ENCODE data around the gene ZEB2.

The ZEB2 gene

GRCh38 chr2:144451443-144451842, 68.5 kb downstream of the ZEB2 start:
- DNase-seq (ENCODE audit: low spot score), result no peak

DNA sequence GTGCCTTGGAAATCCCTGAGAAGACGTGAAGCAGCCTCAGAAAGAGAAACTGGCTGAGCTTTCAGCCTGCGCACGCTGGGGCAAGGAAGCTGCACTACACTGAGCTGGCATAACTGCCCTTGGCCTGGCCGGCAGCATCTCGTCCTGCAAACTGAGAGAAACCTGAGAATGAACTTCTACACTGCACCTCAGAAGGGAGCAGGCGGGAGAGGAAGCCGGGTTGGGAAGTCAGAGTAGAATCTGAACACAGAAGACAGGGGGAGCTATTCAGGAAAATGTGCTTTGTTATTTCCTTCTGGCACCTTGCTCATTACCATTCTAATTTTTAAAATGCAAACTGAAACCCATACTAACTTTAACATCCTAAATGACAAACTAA, 70.9 kb downstream of the ZEB2 start:
- no peak for DNase-seq (ENCODE audit: low spot score)

DNA sequence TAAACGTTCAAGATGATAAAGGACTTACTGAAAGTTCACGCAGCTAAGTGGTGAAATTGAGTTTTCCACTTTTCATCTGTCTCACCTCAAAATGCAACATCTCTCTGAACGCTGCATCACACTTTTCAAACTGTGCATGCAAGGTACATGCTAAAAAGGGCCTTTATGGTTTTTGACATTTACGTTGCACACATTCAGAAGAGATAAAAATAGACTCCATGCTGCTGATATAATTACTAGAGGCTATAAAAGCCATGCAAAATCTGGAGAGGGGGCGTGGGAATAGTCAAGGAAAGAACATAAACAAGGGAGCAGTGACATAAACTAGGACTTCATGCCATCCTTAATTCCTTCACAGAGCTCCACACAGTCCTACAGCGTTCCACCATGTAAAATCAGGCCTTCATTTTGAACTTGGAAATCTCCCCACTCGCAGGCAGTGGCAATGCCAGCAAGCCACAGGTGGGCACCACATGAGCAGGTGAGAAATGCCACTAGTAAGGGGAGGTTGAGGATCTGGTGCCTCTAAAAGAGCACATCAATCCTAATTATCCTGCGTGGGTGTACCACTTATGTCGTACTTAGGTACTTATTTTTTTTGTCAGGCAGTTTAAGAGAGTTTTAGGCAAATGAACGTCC, 71.4 kb downstream of the ZEB2 start:
- DNase-seq (ENCODE audit: low spot score), result no peak

DNA sequence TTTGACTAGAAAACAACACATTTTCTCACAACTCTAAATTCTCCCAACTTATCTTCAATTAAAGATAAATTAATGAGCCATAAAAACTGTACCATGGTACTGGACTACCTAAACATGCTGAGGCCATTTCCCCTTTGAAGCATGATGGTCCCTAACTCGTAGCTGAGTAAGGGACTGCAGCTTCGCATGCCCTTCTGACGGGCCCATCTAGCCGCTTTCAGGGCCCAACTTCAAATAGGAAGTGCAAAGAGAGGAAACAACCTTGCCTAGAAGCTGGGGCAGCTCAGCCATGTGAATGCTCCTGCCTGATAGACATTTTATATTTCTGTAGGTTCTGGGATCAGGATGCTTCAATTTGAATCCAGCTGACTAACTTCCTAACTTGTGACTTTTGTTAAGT, 72.4 kb downstream of the ZEB2 start:
- DNase-seq (ENCODE audit: low spot score), result no peak

GRCh38 chr2:144446136-144446535, 73.8 kb downstream of the ZEB2 start:
- no peak for DNase-seq (ENCODE audit: low spot score)

GRCh38 chr2:144445196-144445595, 74.7 kb downstream of the ZEB2 start:
- DNase-seq (ENCODE audit: low spot score), result no peak

DNA sequence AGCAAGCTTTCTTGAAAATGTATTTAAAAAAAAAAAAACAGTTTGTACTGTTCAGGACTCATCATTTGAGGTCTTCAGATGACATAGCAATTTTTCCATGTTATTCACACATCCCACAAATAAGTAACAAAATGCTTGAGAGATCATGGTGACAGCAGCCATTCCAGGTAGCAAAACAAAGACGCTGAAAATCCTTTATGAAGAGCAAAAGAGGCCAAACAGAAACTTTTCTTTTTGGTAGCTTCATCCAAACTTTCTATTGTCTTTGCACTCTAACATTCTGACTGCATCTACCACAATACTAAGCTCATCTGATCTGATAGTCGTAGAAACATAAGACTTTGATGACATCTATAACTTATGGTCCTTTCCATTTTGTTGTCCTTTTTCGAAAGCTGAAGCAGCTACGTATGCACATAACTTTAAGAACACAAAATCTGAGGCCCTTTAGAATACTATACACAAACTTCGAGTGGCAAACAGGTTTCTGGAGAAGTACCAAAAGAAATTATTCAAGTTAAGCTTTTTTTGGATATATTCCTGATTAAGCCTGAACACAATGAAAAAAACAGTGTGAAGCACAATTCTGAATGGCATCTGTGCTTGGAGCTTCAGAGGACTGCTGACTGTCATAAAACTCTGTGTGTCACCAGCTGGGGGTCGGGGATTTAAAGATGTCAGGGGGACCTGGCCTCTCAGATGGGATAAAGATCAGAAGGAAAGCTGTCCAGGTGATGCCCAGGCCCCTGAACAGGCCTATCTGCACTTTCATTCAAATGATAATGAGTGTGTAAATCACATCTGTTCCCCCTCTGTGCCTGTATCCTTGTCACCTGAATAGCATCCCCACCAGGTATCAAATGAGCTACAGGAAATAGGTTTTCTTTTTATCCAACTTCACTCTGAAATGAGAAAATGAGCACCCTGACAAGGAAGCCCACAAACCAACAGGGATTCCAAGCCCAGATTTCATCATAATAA, 75.8 kb downstream of the ZEB2 start:
- no peak for DNase-seq (ENCODE audit: low spot score)

- DNase-seq (ENCODE audit: low spot score), result no peak
Observed at GRCh38 chr2:144441711-144442141, 78.2 kb downstream of the ZEB2 start.

DNA sequence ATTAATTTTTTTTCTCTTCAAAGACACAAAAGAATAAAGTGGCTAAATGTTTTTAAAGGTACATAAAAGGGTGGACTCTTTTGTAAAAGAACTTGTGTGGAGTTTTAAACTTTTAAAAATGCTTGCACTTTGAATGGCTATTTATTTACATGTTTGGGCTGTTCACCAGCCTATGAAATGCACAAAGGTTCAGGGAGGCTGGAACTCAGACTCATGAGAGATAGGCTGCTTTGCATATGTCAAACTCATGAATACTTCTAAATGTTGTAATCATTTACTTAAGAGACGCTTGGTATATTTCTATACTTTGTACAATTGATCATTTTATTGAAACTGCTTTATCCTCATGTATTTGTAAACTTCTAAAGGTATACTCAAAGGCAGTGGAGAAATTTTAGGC, 79.9 kb downstream of the ZEB2 start:
- DNase-seq (ENCODE audit: low spot score), result no peak

GRCh38 chr2:144438801-144439631, 80.9 kb downstream of the ZEB2 start:
- no peak for DNase-seq (ENCODE audit: low spot score)

DNA sequence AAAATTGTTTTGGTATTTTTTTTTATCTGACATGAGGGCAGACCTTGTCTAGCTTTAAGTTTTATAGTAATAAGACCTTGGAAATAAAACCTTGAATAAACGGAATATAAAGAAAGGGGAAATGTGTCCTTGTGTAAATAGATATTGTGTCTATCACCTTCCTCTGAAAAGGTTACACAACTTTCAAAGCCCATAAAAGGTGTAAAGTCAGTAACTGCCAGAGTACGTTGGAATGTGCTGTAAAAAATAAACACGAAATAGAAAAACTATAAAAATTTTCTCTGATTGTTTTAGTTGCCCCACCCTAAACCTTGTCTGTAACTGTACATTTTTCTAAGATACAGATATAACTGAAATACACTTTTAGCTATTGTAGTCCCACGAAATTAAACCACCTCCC, 82.3 kb downstream of the ZEB2 start:
- DNase-seq (ENCODE audit: low spot score), result peak; percentile 4

DNA sequence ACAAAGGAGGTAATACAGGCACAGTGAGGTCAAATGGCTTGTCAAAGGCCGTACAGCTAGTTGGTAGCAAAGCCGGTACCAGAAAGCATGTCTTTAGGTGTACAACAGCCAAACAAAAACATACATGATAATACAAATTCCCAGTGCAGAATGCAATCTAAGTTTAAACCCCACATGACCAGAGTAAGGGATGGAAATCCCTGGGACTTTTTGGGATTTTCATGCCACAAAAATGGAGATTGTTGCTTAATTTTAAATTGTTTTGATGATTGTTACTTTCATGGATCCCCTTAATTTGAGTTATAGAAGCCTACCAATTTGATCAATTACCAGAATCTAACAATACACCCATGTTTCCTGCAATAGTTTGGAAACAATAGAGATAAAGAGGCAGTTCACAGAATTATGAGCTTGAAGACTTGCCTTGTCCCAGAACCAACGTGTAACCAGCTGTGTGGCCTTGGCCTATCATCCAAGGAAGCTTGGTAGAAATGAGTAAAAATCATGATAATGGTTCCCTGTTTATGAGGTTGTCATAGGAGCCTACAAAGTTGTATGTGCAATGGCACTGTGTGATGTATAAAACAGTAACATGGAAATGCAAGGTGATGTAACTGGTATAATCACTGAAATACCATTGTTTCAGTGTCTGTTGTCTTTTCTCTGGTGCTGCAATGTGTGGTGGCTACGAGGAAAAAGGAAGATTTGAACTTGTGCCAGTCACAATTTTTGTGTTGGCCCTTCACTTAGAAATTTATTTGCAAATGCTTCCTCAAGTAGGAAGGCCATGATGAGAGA, 85.3 kb downstream of the ZEB2 start:
- no peak for DNase-seq (ENCODE audit: low spot score)

DNA sequence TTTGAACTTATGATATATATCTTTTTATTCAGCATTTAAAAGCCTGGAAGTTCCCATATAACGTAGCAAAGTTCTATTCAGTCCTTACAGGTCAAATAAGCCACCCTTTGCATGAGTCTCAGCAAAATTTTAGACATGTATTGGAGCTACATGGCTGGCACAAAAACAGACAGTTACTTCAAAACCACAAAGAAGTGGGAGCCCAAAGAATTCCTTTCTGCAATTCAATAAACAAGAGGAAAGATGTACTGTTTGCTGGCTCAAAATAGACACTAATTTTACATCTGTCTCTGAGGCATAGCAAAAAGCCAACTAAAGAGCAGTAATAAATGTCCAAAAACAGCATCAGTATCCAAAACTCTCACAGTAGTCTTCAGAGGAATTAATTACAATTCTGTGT, 87.0 kb downstream of the ZEB2 start:
- DNase-seq (ENCODE audit: low spot score), result no peak

DNA sequence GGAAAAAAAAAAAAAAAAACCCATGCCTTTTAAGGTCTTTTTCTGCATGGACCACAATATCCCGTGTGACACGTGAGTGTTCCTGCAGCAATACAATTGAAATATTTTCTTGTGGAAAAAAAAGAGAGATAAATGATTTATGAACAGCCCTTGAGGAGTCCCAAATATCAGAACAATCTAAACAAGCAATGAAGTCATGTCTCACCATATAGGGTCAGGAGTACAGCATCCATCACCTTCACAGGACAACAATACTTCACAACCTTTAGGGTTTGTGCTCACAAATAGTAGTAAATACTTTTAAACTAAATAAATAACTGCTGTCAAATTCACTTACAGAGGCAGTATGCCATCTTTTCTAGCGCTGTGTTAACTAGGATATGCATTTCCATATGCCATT, 87.9 kb downstream of the ZEB2 start:
- no peak for DNase-seq (ENCODE audit: low spot score)

DNA sequence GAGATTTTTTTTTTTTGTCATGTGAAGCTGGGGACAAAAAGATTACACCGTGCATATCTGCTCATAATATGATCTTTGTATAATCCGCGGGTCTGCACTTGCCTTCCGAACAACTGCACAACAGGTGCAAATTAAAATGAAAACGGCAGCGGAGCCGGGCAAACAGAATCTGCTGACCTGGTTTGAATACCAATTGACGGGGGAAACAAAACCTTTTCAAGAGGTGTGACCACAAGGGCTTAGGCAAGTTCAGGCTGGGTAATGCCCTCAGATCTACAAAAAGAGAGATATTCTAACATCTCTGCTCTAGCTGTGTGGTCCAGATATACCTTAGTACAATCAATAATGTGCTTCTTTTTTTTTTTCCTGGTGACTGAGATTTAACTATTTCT, 88.5 kb downstream of the ZEB2 start:
- DNase-seq (ENCODE audit: low spot score), result no peak

DNA sequence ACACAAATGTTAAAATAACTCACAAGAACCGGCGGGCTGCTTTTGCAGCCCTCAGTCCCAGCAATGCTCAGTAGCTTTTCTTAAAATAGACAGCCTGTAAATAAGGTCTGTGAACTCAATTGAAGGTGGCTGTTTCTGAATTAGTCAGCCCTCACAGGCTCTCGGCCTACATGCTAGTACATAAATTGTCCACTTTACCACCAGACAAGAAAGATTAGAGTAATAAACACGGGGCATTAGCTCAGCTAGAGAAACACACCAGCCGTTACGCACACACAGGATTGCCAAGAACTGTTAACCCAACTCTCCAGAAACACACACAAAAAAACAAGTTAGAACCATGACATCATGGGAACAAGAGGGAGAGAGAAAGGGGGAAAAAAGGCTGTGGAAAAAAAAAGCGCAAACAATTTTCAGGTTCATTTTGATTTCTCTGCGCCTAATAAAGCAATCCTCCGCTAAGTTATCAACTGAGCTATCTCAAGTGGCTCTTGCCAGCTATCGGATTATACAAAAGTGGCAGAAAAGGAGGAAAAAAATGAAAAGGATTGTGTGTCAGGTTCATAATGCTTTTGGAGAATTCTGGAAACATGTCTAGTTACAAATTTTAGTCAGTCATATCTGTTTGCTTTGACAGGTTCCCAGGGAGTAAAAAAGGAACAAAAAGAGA, 89.1 kb downstream of the ZEB2 start:
- DNase-seq (ENCODE audit: low spot score), result no peak

GRCh38 chr2:144429396-144430112, 90.4 kb downstream of the ZEB2 start:
- DNase-seq (ENCODE audit: low spot score), result no peak

DNA sequence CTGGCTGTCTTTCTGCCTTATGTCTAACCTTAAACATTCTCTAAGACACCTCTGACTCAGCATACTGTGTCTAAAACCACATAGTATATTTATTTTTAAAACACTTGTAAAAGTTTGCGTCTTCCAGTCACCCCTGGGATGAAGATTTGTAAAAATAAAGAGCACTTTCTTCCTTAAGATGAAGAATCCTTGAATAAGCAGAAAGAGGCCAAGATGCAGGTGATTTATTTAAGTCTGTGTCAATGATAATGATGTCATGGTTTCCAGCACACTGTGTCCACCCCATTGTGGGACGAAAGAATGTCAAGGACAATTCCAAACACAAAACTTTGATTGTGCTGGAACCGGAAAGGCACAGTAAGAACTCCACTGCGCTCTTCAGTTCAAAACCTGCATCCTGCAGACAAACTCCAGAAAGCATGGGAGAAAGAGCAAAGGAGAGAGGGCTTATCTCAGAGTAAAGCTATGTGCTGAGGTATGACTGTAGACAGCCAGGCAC, 92.9 kb downstream of the ZEB2 start:
- no peak for DNase-seq (ENCODE audit: low spot score)

GRCh38 chr2:144426355-144426754, 93.6 kb downstream of the ZEB2 start:
- no peak for DNase-seq (ENCODE audit: low spot score)

DNA sequence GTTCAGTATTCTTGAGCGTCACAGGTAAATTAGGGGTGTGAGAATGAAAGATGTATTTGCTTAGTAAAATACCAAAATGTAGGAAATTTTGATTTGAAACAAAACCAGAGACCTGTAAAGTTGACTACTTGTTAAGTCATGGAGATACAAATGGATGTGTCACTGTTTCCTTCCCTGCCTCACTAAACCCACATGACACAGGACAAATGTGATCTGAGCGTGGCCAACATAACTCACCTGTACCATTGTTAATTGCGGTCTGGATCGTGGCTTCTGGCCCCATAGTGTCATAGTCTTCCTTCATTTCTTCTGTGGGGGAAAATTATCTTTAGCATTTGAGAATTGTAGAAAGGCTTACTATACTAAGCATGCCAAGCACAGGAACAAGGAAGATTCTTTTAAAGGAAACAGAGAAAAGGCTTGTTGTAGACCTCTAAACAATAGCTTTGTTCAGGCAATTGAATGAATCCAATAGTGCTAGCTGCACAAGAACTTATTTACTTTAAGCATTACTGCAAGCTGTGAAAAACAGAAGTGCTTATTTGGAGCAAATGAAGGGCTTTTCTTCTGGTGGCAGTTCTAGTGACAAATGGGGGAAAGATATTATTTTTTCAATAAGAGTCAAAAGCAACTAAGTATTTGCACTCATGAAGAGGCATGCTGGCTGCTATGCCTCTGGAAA, 95.2 kb downstream of the ZEB2 start:
- no peak for DNase-seq (ENCODE audit: low spot score)

Measured in LoVo (cell line).